Common myeloid progenitor, CD34-positive (primary cell): ENCODE data around the gene CHKA.
A peak's percentile ranks its signal among the peaks of the same experiment; 100 is the strongest.

Experiments
- CTCF ChIA-PET: fragments of 350-600 bp; sonication (Branson Sonifier 250); formaldehyde crosslinking; loops from one replicate; lab custom pipeline; 2021; ENCODE audit warnings: antibody characterized with exemption; lab: Charles Lee
- POLR2A ChIA-PET: fragments of 350-600 bp; sonication (Branson Sonifier 250); formaldehyde crosslinking; loops from one replicate; lab custom pipeline; 2021; ENCODE audit warnings: antibody characterized with exemption; lab: Charles Lee
- DNase-seq, 3 donors: peaks; one replicate each; pipeline versions ENCODE4 v3.0.0 to v3.0.0-alpha.2; 2013
- H3K27ac ChIP-seq, 2 experiments: 1 replicate in 1 of 2; 2 replicates in 1 of 2; pipeline ENCODE4 v1.7.0; 2013; ENCODE audit warnings: inconsistent platforms in 2 of 2, low read length in 2 of 2, mild to moderate bottlenecking in 2 of 2, low read depth in 1 of 2, moderate library complexity in 1 of 2; ENCODE audit not compliant: severe bottlenecking in 2 of 2, insufficient read depth in 1 of 2, poor library complexity in 1 of 2
- H3K27me3 ChIP-seq, 5 experiments: replicated peaks in 2 of 5; 1 replicate in 3 of 5; 2 replicates in 2 of 5; pipeline versions ENCODE4 v1.6.1 to v1.7.0; 2013; ENCODE audit warnings: low read length in 4 of 5, mild to moderate bottlenecking in 2 of 5, moderate library complexity in 2 of 5, inconsistent platforms in 1 of 5; ENCODE audit not compliant: insufficient read depth in 5 of 5, control insufficient read depth in 4 of 5
- H3K36me3 ChIP-seq, 4 experiments: 1 replicate in 2 of 4; 2 replicates in 2 of 4; pipeline versions ENCODE4 v1.6.1 to v1.7.0; 2013; ENCODE audit warnings: low read length in 3 of 4, control low read depth in 1 of 4, mild to moderate bottlenecking in 1 of 4; ENCODE audit not compliant: control insufficient read depth in 4 of 4, insufficient read depth in 4 of 4
- H3K4me1 ChIP-seq, 4 experiments: 1 replicate in 3 of 4; 2 replicates in 1 of 4; pipeline versions ENCODE4 v1.6.1 to v1.7.1; 2013; ENCODE audit warnings: low read length in 3 of 4, mild to moderate bottlenecking in 3 of 4, control low read depth in 1 of 4, inconsistent platforms in 1 of 4, moderate library complexity in 1 of 4; ENCODE audit not compliant: control insufficient read depth in 4 of 4, insufficient read depth in 4 of 4; ENCODE audit errors: control extremely low read depth in 1 of 4
- H3K4me3 ChIP-seq, 7 experiments: 1 replicate in 4 of 7; 2 replicates in 3 of 7; pipeline versions ENCODE4 v1.5.1 to v1.7.0; 2013; ENCODE audit warnings: mild to moderate bottlenecking in 7 of 7, low read length in 6 of 7, moderate library complexity in 6 of 7, inconsistent platforms in 2 of 7, low read depth in 2 of 7, control low read depth in 1 of 7; ENCODE audit not compliant: insufficient read depth in 4 of 7, control insufficient read depth in 1 of 7; ENCODE audit errors: extremely low read depth in 1 of 7
- H3K9me3 ChIP-seq, 5 experiments: 1 replicate in 4 of 5; 2 replicates in 1 of 5; pipeline versions ENCODE4 v1.6.1 to v1.7.1; 2013; ENCODE audit warnings: low read length in 4 of 5, mild to moderate bottlenecking in 2 of 5, inconsistent platforms in 1 of 5, low read depth in 1 of 5, moderate library complexity in 1 of 5; ENCODE audit not compliant: control insufficient read depth in 4 of 5, insufficient read depth in 2 of 5; ENCODE audit errors: control extremely low read depth in 1 of 5
- WGBS: methylation state at CpG from one replicate; pipeline ENCODE4 v1.1.5; 2013; ENCODE audit not compliant: insufficient coverage; 5-methylcytosine and 5-hydroxymethylcytosine counted together

Gene CHKA

DNA sequence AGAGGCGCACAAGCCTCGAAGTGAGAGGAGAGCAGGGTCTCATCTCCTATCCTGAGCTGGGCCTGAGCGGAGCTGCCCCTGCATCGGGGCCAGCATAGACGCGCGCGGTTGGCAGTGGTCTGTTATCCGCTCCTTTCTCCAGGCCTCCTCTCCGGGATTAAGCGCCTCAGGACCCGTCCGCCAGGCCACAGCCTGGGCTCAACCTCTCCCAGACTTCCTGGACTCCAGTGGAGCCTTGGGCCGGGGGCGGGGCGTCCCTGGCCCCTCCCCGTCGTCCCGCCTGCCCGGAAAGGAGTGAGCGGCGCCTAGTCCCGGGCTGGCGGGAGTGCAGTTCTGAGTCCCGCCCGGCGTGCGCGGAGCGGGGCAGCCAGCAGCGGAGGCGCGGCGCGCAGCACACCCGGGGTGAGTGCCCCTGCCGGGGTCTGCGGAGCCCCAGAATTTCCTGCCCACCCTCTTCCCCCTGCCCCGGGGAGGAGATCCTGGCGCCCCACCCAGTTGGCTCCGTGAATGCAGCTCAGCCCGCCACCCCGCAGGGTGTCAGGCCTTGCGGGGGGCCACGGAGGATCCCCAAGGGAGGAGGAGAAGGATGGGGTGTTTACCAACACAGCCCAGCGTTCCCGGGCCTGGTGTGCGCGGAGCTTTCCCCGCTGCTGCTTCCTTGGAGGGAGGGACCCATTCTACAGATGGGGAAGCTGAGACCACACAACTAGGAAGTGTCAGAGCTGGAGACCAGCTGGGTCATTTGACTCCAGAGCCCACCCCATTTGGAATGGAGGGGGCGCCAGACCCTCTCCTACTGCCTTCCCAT is 82.3 kb downstream of the CHKA start, which contains the start of gene TCIRG1:
Gene TCIRG1 (plus strand): TSS at position 308 of the 808 bp plus-strand sequence. CDS start 2,247 bp downstream, outside the sequence.
- peak within 1 kb of the TSS; percentile 54 to 87 for H3K27ac ChIP-seq
- ChIA-PET POLR2A (interaction anchor here (0.6 kb wide), 1 partner anchor 524 kb away, joined by 3 read pairs; no protein-coding TSS in a partner anchor), CTCF (interaction anchor here (0.6 to 3.4 kb wide), 6 partner anchors 10 to 170 kb away, joined by 3 to 14 read pairs (median 3); partner anchors contain the start of gene ALDH3B1)
- H3K9me3 ChIP-seq: no peaks in the 10 kb centered on the region
- peak within 1 kb of the TSS; percentile 31 to 82 (median 72) for H3K4me3 ChIP-seq
- H3K4me1 ChIP-seq: peaks cover 7 to 71% (median 62%) of the 10 kb centered on the region in 4 experiments
- H3K36me3 ChIP-seq: peaks cover 2 to 37% (median 12%) of the 10 kb centered on the region in 4 experiments
- DNase-seq: peak in 2 of 3 donors; percentile 17 to 39
- WGBS: 12% methylated on average over 30 of the region's 51 CpGs
- no peaks in the 10 kb centered on the region for H3K27me3 ChIP-seq

DNA sequence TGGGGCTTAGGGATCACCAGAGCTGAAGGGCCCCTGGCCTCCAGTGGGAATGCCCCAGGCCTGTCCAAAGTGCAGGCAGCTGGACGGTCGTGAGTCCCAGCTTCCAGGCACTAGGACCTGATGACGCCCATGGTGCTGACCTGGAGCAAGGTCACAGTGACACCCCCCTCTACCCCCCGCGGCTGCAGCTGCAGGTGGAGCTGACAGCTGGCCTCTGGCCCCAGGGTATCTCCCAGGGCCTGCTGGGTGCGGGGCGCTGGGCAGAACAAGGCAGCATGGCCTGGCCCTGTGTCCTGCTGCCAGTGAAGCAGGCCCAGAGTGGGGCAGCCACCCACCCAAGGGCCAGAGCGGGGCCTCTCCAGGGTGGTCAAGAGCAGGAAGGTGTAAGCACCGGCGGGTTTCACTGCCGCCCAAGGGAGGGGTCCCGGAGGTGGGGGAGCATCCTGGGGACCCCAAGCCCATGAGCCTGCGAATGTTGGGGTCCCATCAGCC is 82.9 kb downstream of the CHKA start:
- no peak for DNase-seq
- ChIA-PET CTCF (interaction anchor here (1.3 to 3.4 kb wide), 5 partner anchors 10 to 171 kb away, joined by 3 to 14 read pairs (median 3); partner anchors contain the start of gene ALDH3B1), POLR2A (interaction anchor here (1.3 kb wide), 1 partner anchor 16 kb away, joined by 4 read pairs; no protein-coding TSS in a partner anchor)
- Histone ChIP-seq H3K4me3 (peak overlapping the region in 5 of 7 experiments; percentile 46 to 82 (median 78)), H3K36me3 (peaks cover 3 to 38% (median 14%) of the 10 kb centered on the region in 4 experiments), H3K9me3 (no peaks in the 10 kb centered on the region), H3K4me1 (peaks cover 7 to 71% (median 62%) of the 10 kb centered on the region in 4 experiments), H3K27ac (peak overlapping the region in 1 of 2 experiments; percentile 87), H3K27me3 (no peaks in the 10 kb centered on the region)
- WGBS: 78% methylated on average over 13 of the region's 13 CpGs

DNA sequence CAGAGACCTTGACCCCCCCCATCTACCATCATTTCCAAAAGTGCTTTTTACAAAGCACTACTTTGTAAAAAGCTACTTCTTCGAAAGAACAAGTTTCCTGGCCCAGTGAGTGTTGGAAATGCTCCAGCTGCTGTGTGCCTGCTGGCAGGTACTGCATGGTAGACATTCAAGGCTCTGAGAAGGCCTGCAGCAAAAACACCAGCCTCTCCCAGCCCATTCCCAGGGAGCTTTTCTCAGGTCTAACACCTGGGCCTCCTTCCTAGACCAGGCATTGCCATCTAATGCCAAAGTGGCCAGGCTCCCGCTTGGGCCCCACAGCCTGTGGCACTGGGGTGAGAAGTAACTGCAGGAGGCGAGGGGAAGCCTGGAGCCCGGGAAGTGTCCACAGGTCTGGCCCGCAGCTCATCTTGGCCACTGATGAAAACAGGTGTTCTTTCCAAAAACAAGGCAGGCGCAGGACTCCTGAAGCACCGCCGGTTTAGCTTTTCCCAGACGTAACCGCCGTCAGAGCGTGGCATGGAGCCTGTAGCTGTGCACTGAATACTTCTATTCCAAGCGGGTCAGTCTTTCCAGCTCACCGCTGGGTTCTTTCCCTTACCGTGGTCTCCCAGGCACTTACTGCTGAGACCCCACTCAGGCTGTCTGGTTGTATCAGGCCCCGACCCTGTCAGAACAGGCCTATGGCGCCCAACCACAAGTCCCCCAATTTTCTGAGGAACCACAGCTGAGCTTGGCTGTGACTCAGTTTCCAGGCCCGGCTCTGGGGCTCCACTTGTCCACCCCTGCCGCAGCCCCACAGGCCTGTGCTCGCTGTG is 83.6 kb downstream of the CHKA start:
- Histone ChIP-seq H3K4me3 (no peak overlapping the region), H3K27me3 (no peaks in the 10 kb centered on the region), H3K9me3 (no peaks in the 10 kb centered on the region), H3K27ac (peak overlapping the region in 1 of 2 experiments; percentile 87), H3K4me1 (peaks cover 7 to 71% (median 62%) of the 10 kb centered on the region in 4 experiments), H3K36me3 (peaks cover 3 to 38% (median 14%) of the 10 kb centered on the region in 4 experiments)
- 91% methylated on average over 20 of the region's 20 CpGs for WGBS
- peak; percentile 14 to 71 (median 69) for DNase-seq
- ChIA-PET CTCF (interaction anchor here (1.4 to 3.4 kb wide), 4 partner anchors 9 to 166 kb away, joined by 3 to 14 read pairs (median 8); partner anchors contain the start of gene ALDH3B1), POLR2A (interaction anchor here (1.1 to 1.3 kb wide), 3 partner anchors 14 to 31 kb away, joined by 3 to 4 read pairs (median 4); no protein-coding TSS in a partner anchor)

DNA sequence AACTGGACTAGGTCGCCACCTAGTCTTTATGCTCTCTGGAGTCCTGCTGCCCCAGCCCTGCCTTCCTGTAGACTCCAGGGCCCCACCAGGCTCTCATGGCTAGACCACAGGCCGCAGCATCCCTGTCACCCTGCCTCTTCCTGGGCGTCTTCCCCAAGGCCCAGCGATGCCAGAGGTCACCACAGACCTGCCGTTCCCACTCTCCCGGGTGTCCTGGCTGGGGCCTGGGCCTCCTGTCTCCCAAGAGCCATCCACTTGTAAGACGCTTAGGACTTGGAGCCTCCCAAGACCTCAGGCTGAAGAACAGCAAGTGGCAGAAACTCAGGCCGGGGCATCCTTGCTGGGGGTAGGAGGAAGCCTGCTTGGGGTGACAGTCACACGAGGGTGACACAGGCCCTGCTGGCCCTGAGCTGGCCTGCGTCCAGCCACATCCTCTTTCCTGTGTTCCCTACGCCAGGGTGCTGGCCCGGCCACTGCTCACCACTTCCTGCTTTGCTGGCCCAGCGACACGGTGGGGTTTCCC is 84.4 kb downstream of the CHKA start:
- POLR2A ChIA-PET: interaction anchor here (1.1 to 1.3 kb wide), 3 partner anchors 15 to 30 kb away, joined by 3 to 4 read pairs (median 4); no protein-coding TSS in a partner anchor
- DNase-seq: peak; percentile 32 to 63 (median 62)
- H3K27ac ChIP-seq: peak overlapping the region; percentile 46 to 70
- 36% methylated on average over 10 of the region's 14 CpGs for WGBS
- H3K9me3 ChIP-seq: no peaks in the 10 kb centered on the region
- peaks cover 7 to 74% (median 63%) of the 10 kb centered on the region in 4 experiments for H3K4me1 ChIP-seq
- CTCF ChIA-PET: interaction anchor here (3.1 to 3.4 kb wide), 2 partner anchors 22 to 26 kb away, joined by 12 to 14 read pairs; partner anchors contain the start of gene ALDH3B1
- H3K36me3 ChIP-seq: peaks cover 3 to 37% (median 12%) of the 10 kb centered on the region in 4 experiments
- H3K27me3 ChIP-seq: no peaks in the 10 kb centered on the region
- peak overlapping the region in 2 of 7 experiments; percentile 16 to 19 for H3K4me3 ChIP-seq

DNA sequence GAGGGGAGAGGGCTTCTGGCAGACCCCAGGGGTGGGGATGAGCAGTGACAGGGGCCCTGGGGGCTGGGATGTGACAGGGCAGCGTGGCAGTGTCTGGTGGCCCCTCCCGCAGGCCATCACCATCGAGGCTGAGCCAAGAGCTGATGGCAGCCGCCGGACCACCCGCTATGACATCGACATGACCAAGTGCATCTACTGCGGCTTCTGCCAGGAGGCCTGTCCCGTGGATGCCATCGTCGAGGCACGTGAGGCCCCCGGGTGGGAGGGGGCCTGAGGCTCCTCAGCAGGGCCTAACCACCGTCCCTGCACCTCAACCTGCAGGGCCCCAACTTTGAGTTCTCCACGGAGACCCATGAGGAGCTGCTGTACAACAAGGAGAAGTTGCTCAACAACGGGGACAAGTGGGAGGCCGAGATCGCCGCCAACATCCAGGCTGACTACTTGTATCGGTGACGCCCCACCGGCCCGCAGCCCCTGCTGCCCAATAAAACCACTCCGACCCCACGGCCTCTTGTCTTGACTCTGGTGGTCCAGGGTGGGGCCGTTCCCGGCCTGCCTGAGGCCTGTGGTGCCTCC is 85.0 kb downstream of the CHKA start:
- CTCF ChIA-PET: interaction anchor here (3.1 to 3.4 kb wide), 2 partner anchors 22 to 26 kb away, joined by 12 to 14 read pairs; partner anchors contain the start of gene ALDH3B1
- Histone ChIP-seq H3K27ac (peak overlapping the region in 1 of 2 experiments; percentile 70), H3K4me1 (peaks cover 8 to 74% (median 61%) of the 10 kb centered on the region in 4 experiments)

More for the DNA sequence above, 85.0 kb downstream of the CHKA start:
- no peak for DNase-seq
- Histone ChIP-seq H3K36me3 (peaks cover 3 to 32% (median 10%) of the 10 kb centered on the region in 4 experiments), H3K9me3 (no peaks in the 10 kb centered on the region), H3K27me3 (no peaks in the 10 kb centered on the region), H3K4me3 (peak overlapping the region in 1 of 7 experiments; percentile 16)
- POLR2A ChIA-PET: interaction anchor here (1.1 kb wide), 1 partner anchor 16 kb away, joined by 4 read pairs; no protein-coding TSS in a partner anchor
- 93% methylated on average over 26 of the region's 27 CpGs for WGBS
